Peyer's patch (tissue), 4 donors: ENCODE results near the gene CHST3. TPM values are rescaled to one million over a fixed set of nuclear protein-coding genes. Genes with fewer than 3 reads are reported as not detected.
"Not testable (repeated sequence)": the region's sequence is repeated elsewhere in the genome, so short reads cannot be mapped to it uniquely, and the experiment has no call there.

Experiments used
- DNase-seq, 3 donors: peaks; one replicate each; pipeline ENCODE4 v3.0.0-alpha.2; 2017 to 2019
- H3K27ac ChIP-seq, 4 donors: fragments of 200-600 bp; sonication (generic); one replicate each; pipeline ENCODE4 v1.5.1; 2016 to 2019
- H3K27me3 ChIP-seq, 2 donors: fragments of 200-600 bp; sonication (generic); one replicate each; pipeline ENCODE4 v1.5.1; 2019
- H3K36me3 ChIP-seq, 3 donors: fragments of 200-600 bp; sonication (generic); one replicate each; pipeline ENCODE4 v1.5.1; 2016 to 2019
- H3K4me1 ChIP-seq, 4 donors: fragments of 200-600 bp; sonication (generic); one replicate each; pipeline ENCODE4 v1.5.1; 2016 to 2019
- H3K4me3 ChIP-seq, 4 donors: fragments of 200-600 bp; sonication (generic); 1 replicate in 3 of 4; 2 replicates in 1 of 4; pipeline ENCODE4 v1.5.1; 2016 to 2019; ENCODE audit warnings: mild to moderate bottlenecking in 1 of 4
- H3K9me3 ChIP-seq, 4 donors: fragments of 200-600 bp; sonication (generic); one replicate each; pipeline ENCODE4 v1.5.1; 2016 to 2019; ENCODE audit warnings: mild to moderate bottlenecking in 1 of 4
- CTCF ChIP-seq, 6 experiments: fragments of 450-650 bp in 4 of 6; fragments of 200-600 bp in 2 of 6; sonication (generic) in 1 of 6; IDR thresholded peaks; one replicate each; pipeline ENCODE4 v1.5.1; 2017 to 2019; ENCODE audit warnings: antibody characterized with exemption in 6 of 6, mild to moderate bottlenecking in 3 of 6, moderate library complexity in 1 of 6
- POLR2A ChIP-seq, 2 donors: fragments of 450-650 bp; IDR thresholded peaks; one replicate each; pipeline ENCODE4 v1.5.1; 2017; ENCODE audit warnings: antibody characterized with exemption in 2 of 2, mild to moderate bottlenecking in 2 of 2, moderate library complexity in 2 of 2
- total RNA-seq, 4 donors: library from RNA; depleted of rRNA; stranded (reverse); fragments of >200 nt; gene quantifications; one replicate each; pipeline ENCODE4 v1.1.0, GENCODE V29; 2016

Gene CHST3
- total RNA-seq, 4 donors from 2014 or later = 0.88 to 9.1 (median 3.0) TPM

DNA sequence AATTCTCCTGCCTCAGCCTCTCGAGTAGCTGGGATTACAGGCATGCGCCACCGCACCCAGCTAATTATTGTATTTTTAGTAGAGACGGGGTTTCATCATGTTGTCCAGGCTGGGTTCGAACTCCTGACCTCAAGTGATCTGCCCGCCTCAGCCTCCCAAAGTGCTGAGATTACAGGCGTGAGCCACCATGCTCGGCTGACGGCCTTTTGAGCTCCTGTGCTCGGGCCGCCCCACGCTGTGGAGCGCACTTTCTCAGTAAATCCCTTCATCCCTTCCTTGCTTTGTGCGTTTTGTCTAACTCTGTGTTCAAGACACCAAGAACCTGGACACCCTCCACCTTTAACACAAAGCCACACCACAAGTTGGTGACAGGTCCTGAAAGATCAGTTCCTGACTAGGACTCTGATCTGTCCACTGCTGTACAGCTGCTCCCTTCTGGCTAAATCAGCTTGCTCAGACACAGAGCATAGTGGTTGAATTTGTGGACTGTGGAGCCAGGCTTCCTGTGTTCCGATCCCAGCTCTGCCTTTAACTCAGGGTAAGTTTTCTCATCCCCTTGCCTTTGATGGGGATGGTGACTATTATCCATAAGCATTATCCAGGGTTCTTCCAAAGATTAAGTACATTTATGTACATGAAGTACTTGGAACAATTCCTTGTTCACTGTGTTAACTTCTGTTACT is 20.1 kb downstream of the CHST3 start:
- Histone ChIP-seq H3K9me3 (no peaks in the 10 kb centered on the region), H3K27ac (peak overlapping the region in 2 of 4 donors; percentile 42 to 74), H3K4me1 (peaks cover 0 to 50% (median 3%) of the 10 kb centered on the region in 4 donors), H3K36me3 (no peaks in the 10 kb centered on the region), H3K4me3 (no peak overlapping the region), H3K27me3 (no peaks in the 10 kb centered on the region)
- DNase-seq = no peak
- TF ChIP-seq POLR2A (IDR thresholded peaks at IDR 0.05) (no peak), CTCF (IDR thresholded peaks at IDR 0.05) (no peak)

- Histone ChIP-seq H3K9me3 (no peaks in the 10 kb centered on the region), H3K4me3 (no peak overlapping the region), H3K27ac (peak overlapping the region in 3 of 4 donors; percentile 31 to 74 (median 59)), H3K4me1 (peaks cover 0 to 45% (median 3%) of the 10 kb centered on the region in 4 donors), H3K36me3 (no peaks in the 10 kb centered on the region), H3K27me3 (no peaks in the 10 kb centered on the region)
- DNase-seq = no peak
- no peak for TF ChIP-seq CTCF (IDR thresholded peaks at IDR 0.05)
- TF ChIP-seq POLR2A (IDR thresholded peaks at IDR 0.05) = no peak
These were observed 20.7 kb downstream of the CHST3 start for GRCh38 chr10:71984809-71985388.

DNA sequence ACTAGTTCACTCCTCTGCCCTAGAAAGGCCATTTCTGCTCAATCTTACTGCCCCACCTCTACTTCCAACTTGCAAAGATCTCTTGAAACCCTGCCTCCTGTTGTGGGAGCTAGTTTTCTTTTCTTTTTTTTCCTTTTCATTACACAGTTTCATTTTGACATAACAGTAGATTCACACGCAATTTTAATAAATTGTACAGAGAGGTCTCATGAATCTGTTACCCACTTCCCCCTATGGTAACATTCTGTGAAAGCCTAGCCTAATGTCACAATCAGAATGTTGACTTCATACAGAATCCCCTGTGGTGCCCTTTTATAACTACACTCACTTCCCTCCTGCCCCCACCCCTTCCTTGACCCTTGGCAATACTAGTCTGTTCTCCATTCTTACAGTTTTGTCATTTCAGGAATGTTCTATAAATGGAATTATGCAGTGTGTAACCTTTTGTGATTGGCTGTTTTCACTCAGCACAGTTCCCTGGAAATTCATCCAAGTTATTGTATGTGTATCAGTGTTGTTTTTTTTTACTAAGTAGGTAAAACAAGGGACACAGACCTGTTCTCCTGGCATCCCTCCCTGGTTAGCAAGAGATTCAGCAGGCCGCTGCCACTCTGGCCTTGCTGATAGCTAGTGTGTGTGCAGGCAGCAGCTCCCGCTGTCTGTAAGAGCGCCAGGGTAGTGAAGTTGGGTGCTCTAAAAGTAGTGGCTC is 21.5 kb downstream of the CHST3 start:
- Histone ChIP-seq H3K4me1 (peaks cover 0 to 37% (median 3%) of the 10 kb centered on the region in 4 donors), H3K9me3 (no peaks in the 10 kb centered on the region), H3K36me3 (no peaks in the 10 kb centered on the region), H3K27me3 (no peaks in the 10 kb centered on the region), H3K27ac (peak overlapping the region; percentile 58 to 81 (median 66)), H3K4me3 (no peak overlapping the region)
- peak in 1 of 6 experiments; percentile 17 for TF ChIP-seq CTCF (IDR thresholded peaks at IDR 0.05)
- no peak for TF ChIP-seq POLR2A (IDR thresholded peaks at IDR 0.05)
- DNase-seq = no peak

DNA sequence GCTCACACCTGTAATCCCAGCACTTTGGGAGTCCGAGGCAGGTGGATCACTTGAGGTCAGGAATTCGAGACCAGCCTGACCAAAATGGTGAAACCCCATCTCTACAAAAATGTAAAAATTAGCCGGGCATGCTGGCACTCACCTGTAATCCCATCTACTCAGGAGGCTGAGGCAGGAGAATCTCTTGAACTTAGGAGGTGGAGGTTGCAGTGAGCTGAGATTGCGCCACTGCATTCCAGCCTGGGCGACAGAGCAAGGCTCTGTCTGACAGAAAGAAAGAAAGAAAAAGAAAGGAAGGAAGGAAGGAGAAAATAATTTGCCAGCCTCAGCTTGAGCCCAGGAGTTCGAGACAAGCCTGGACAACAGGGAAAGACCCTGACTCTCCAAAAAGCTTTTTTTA is 24.7 kb downstream of the CHST3 start:
- H3K36me3 ChIP-seq, H3K4me3 ChIP-seq, H3K9me3 ChIP-seq, H3K27ac ChIP-seq, DNase-seq, H3K27me3 ChIP-seq: not testable (repeated sequence)
- peaks cover 0 to 31% (median 3%) of the 10 kb centered on the region in 4 donors for H3K4me1 ChIP-seq

GRCh38 chr10:71989661-71990454 is 25.7 kb downstream of the CHST3 start:
- Histone ChIP-seq H3K27ac (no peak overlapping the region), H3K4me3 (no peak overlapping the region), H3K27me3 (no peaks in the 10 kb centered on the region), H3K36me3 (no peaks in the 10 kb centered on the region), H3K4me1 (peaks cover 0 to 21% (median 3%) of the 10 kb centered on the region in 4 donors), H3K9me3 (no peaks in the 10 kb centered on the region)
- no peak for DNase-seq
- TF ChIP-seq CTCF (IDR thresholded peaks at IDR 0.05) = no peak
